ENCODE data around the gene SART1.
"Not testable (repeated sequence)": the region's sequence is repeated elsewhere in the genome, so short reads cannot be mapped to it uniquely, and the experiment has no call there.

Gene SART1

DNA sequence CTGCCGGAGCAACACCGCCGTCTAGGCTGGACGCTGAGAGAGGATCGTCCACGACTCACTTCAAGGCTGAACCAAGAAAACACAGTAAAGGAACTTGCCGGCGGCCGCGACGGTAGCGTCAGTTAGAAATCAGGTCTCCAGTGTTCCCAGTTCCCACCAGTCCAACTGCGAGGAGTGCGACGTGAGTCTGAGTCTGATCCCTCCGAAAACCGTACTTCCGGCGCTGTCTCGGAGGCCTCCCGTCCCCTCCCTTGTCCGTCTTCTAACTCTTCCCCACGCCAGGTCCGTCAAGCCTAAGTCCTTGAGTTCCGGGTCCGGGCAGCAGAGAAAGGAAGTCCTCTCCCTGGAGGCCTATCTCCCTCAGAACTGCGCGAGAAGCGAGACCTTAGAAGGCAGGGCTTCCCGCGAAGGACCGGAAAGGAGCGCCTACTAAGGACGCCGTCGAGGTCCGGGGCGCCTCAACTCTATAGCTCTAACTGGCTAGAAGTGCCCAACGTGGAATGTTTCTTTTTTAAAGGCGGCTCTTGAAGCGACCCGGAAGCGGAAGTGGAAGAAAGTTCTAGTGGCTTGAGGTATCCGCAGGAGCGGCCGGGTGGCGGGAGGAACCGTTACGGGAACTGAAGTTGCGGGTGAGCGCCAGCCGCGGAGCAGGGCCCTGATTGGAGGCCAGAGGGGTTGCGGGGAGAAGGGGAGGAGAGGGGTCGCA is 40.6 kb downstream of the SART1 start, which contains the start of the genes BANF1 and EIF1AD:
Gene BANF1, plus strand, starts transcription at position 562 of the 706 bp plus-strand sequence. CDS start 748 bp downstream, outside the sequence.
Gene EIF1AD, minus strand, starts transcription at position 216 of the 706 bp plus-strand sequence. CDS start 1,768 bp downstream, outside the sequence.
- peak; percentile 91 for DNase-seq

DNA sequence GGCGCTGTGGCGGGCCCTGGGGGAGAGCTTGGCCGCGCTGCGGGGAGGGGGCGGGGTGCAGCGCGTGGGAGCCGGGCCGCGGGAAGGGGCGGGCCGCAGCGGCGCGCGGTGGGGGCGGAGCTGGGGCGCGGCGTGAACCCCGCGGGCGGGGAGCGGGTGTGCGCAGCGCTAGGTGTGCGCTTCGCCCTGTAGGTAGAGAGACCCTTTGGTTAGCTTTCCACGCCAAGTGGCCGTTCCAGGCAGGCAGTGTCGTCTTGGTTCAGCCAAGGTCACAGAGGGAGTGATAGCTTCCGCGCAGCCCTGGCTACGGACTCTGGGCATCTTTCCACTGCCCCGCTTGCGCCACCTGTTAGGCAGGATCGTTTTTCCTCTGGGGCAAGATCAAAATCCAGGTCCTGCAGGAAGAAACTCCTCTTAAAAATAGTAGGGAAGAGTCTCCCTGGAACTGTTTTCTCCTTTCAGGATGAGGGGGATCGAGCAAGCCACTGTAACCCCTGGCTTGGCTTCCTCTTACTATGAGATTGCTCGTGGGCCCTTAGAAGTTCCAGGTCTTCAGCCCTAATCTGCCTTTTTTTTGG is 41.2 kb downstream of the SART1 start:
- DNase-seq: peak; percentile 78

DNA sequence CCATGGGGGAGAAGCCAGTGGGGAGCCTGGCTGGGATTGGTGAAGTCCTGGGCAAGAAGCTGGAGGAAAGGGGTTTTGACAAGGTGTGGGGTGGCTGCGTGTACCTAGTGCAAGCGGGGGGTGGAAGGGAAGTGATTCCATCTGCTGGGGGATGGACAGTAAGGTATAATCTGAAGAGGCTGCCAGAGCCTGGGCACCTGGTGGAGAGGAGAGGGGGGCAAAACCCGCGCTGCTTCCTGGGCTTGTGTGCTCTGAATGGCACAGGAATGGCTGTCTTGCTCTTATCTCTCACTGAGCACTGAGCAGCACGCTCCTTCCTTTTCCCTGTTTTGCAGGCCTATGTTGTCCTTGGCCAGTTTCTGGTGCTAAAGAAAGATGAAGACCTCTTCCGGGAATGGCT is 41.8 kb downstream of the SART1 start:
- DNase-seq: no peak

DNA sequence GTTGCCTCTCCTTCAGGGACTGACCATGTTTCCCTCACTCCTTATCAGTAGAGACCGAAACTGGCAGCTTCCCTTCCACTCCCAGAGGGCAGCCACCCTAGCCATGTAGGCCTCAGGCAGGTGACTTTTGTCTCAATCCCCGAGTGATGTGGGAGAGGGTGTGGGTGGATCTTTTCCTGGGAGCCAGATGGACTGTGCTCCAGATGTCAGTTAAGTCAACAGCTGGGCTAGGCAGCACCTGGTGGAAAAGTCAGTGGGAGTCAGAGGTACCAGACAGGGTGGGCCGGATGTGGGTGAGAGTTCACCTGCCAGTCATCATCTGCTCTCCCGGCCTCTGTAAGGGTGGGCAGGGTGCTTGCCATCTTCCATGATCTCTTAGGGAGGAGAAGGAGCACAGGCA is 42.7 kb downstream of the SART1 start:
- no peak for DNase-seq

DNA sequence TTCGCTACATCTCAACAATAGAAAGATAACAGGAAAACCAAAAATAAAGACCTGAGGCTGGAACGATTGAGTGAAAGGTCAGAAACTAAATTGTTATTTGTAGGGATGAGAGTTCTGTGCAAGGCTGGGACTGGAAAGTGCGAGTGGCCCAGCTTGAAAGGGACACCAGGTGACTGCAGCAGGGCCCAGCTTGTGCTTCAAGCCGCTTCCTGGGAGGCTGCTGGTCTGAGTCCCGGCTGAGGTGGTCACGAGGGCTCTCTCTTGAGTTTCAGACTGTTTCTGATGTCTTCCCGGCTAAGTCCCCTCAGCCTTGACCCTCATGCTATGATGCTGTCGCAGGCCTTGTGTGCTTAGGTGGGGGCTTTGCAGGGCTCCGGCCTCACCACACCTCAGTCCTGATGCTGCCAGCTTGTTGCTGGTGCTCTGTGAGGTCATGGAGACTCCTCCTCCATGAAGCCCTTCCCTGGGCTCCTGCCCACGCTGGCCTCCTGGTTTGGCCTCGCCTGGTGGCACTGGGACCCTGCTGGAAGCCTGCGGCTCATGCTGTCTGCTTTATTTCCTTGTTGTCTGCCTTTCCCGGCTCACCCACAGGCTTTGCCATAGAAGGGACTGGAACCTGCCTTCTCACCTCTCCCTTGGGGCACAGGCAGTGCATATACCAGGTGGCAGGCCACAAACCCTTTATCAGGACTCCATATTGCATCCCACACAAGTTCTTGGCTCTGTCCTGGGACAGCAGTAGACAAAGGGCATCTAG is 44.8 kb downstream of the SART1 start:
- DNase-seq: no peak

DNA sequence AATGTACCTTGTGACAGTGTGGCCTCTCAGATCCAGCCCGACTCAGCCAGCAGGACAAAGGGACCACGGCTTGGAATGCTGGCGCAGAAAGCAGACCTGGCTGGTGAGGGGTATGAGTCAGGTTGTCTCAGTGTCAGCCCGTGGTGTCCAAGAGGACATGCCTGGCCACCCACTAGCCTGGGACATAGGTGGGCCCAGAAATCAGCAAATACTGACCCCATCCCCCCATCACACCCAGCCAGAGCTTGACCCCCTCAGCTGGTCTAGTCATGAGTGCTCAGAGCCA is 45.3 kb downstream of the SART1 start:
- DNase-seq: no peak

DNA sequence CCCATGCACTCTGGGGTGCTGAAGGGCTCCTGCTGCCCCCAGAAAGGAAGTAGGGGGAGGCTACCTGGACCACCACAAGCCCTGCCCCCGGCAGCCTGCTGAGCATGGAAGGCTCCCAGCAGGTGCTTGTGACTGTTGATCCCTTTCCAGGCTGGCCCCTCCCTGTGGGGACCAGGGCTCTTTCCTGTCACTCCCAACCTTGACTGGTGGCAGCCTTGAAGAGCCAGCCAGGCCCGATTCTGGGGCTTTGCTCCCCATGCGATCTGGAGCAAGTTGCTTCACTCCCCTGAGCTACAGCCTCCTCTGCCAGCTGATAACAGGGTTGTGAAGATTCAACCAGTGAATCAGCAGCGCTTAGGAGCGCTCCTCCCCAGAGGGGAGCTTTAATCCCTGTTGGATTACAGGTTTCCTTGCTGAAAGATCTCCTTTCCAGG is 45.7 kb downstream of the SART1 start:
- DNase-seq: no peak

DNA sequence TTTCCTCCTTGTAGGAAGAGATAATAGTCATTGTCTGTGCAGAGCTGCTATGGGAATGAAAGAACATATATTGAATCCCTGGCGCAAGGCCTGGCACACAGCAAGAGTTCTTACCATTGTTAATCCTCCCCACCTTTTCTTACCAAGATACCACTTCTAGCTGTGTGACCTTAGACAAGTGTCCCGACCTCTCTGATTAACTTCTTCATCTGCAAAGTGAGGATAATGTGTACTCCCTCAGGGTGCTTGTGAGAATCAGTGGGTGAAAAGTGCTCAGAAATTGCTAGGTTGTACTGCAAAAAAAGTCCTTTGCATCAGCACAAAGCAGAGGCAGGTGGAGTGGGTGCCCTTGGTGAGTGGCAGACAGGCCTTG is 46.5 kb downstream of the SART1 start:
- no peak for DNase-seq

DNA sequence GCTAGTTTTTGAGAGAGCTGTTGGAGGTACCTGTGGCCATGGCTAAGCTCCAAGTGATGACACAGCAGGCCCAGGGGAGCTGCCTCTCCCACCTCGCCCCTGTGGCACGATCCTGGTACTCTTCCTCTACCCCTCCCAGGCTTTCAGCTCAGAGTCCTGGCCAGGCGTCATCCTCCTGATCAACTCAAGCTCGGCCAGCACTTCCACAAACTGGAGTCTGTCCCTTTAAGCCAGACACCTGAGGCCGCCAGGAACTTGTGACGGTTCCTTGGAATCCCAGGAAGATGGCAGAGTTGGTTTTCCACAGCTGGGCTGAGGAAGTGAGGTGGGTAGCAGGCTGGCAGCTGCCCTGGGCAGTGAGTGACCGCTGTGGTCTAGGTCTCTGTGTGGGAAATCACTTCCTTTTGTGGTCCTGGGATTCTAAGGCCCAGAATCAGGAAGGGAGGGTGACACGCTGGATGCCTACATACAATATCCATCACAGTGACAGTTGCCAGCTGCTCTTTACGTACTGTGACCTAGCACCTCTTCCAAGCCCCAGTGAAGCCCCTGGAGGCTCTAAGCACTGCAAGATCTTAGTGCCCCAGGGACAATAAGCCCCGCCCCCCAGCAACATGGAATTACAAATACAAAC is 47.1 kb downstream of the SART1 start:
- no peak for DNase-seq

DNA sequence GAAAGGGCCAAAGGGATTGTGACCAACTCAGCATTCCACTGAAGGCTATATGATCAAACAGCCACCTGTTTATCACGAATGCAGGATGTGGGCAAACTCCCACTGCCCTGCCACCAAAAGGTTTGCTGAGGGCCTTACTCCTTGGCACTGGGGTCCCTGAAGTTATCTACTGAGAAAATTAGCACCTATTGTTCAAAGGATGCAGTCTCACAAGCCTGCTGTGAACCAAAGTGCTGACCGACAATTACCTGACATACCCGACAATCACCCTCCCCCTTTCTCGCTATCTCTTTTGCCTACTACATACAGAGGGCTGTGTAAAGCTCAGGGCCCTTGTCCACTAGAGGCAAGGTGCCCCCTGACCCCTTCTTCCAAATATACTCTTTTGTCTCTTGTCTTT is 48.5 kb downstream of the SART1 start:
- not testable (repeated sequence) for DNase-seq

DNA sequence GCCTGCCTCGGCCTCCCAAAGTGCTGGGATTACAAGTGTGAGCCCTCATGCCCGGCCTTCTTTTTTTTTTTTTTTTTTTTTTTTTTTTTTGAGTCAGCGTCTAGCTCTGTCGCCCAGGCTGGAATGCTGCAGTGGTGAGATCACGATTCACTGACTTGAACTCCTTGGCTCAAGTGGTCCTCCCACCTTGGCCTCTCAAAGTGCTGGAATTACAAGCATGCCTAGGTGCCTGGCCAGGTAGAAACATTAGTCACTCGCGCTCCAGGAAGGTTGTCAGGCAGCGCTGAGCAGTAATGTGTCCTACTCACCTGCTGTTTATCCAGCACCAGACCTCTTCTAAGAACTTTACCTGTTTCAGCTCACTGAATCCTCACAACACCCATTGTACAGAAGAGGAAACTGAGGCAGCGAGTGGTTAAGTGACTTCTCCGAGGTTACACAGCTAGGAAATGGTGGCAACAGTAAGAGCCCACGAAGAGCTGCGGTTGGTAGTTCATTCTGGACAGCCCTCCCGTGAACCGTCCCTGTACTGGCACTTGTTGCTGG is 49.8 kb downstream of the SART1 start:
- no peak for DNase-seq

DNA sequence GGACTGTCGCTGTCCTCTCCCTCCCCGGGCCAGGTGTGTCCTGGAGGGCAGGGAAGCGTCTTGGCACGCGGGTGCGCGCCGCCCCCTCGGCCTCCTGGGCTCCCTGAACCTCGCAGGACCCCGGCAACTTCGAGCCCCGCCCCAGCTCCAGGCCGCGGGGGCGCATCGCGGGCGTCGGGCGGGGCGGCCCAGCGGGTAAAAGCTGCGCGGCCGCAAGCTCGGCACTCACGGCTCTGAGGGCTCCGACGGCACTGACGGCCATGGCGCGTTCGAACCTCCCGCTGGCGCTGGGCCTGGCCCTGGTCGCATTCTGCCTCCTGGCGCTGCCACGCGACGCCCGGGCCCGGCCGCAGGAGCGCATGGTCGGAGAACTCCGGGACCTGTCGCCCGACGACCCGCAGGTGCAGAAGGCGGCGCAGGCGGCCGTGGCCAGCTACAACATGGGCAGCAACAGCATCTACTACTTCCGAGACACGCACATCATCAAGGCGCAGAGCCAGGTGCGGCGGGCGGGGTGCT is 50.3 kb downstream of the SART1 start, which contains the start of gene CST6:
Gene CST6, plus strand, starts transcription at position 224 of the 519 bp plus-strand sequence. Its CDS starts 37 bp downstream, at position 261.
- no peak for DNase-seq

DNA sequence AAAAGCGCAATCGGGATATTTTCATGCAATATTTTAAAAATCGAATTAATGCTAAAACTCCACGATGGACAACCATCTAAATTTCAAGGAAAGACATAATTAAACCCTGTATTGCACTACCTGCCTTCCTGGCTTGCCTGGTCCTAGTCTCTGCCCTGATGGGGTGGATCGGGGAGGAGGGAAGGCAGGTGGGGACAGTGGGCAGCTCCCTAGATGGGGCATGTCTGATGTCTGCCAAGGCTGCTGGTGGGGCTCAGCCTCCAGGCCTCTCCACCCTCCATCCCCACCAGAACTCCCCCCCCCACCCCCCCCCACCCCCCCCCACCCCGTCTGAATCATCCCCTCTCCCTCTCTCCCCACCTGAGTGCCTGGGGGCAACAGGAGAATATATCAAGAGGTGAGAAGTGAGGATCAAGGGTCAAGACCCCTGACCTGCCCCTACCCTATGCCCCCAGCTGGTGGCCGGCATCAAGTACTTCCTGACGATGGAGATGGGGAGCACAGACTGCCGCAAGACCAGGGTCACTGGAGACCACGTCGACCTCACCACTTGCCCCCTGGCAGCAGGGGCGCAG is 50.9 kb downstream of the SART1 start:
- no peak for DNase-seq

DNA sequence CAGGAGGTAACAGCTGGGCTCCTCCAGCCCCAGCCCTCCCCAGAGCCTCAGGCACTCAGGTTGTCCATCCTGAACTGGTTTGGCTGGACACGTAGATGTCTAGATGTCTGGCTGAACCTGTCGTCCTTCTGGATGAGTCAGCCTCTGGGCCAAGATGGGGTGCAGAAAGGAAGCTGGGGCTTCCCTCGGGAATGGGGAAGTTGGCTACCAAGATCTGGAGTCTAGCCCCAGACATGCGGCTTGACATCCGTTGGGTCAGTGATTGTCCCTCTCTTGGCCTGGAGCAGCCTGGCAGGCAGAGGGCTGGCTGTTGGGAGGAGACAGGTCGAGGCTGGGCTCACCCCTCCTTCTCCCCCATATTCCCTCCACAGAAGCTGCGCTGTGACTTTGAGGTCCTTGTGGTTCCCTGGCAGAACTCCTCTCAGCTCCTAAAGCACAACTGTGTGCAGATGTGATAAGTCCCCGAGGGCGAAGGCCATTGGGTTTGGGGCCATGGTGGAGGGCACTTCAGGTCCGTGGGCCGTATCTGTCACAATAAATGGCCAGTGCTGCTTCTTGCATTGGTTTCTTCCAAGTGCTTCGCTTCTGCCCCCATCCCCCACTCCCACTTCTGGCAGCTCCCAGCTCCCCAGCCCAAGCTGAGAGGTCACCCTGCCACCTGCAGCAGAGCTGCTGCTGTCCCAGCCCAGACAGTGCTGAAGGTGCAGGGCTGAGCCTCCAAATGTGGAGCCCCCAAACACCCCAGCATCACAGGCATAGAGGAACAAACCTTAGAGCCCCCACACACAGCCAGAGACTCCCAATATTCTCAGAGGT is 51.6 kb downstream of the SART1 start:
- DNase-seq: no peak

DNA sequence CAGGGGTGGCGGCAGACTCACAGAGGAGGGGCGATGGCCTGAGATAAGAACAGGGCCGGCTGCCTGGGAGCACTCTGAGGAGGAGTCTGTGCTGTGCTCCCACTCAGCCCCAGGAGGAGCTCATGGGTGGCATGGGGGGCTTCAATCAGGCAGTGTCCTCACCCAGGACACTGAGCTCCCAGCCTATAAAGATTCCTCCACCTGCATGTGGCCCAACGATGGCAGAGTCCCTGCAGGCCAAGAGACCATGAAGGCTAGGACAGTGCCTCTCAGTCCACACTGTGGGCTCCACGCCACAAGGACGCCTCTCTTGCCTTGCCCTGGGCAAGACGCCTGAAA is 52.2 kb downstream of the SART1 start:
- DNase-seq: no peak

DNA sequence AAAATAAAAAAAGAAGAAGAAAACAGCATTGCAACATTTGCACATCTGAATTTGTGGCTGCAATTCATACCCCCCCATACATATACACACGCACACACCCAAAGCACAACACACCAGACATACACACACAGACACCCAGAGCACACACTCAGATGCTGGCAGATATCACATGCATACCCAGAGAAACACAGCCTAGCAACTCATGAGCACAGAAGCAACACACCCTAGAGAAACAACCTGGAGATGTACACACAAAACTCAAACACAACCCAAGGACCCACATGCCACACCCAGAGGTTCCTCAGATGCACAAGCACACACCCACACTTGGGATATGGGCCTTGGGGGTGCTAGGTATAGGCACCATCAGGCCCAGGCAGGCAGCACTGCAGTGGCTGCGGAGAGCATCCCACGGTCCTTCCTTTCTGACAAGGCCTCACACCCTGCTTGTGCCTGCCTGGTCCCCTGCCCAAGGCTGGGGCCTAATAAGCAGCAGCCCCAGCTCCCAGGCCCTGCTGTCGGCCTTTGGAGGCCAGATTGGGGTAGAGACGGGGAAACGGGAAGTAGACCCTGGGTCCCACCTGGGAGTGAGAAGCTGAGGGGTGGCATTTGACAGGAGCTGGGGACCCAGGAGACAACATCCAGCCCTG is 53.4 kb downstream of the SART1 start:
- DNase-seq: no peak

DNA sequence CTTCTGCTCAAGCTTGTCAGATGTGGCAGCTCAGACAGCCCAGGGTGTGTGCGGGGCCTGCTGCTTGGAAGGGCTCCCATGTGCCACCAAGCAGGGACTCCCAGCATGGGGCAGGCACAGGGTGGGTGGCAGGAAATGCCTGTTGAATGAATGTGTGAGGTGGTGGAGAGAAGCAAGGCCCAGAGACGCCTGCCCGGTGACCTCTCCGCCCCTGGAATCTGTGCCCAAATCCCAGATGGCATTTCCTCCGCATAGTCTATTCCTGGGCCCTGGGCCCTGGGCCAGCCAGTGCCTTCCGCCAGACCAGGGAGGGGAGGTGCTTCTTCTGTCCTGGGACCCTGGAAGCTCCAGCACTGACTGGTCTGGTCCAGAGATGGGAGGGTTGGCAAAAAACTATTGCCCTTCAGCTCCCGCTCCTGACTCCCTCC is 53.9 kb downstream of the SART1 start:
- no peak for DNase-seq

DNA sequence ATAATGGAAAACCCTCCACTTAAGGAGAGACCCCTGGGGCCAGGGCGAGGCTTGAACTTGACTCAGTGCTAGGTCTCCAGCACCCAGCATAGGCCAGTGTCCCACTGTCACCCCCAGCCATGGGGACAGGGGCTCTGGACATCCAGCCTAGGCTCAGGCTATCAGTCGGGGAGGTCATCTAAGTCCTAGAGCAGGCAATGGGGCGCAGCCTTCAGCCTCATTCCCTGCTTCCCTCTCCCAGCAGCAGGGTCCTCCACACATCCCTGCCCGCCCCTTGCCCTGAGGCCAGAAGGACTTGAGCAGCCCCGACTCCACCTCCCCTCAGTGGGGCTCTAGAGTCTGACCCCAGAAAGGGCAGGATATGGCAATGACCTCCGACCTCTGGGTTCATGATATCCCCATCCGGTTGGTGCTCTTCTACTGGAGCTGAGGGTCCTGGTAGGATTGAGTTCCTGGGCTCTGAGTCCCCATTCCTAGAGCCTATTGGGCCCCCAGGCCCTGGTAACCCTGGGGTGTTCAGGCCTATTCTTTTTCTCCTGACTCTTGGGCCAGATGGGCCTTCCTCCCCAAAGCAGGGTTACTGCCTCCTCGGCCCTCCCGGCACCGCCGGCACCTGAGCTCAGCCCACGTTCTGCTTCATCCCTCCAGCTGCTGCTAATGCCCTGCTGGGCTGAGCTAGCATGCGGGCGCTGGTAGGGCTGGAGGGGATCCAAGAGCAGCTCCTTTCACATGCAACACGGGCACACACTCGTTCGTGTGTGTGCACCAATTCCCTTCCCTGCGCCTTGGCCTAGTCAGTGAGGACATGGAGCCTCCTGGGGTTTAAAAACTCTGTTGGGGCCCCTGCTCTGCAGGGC is 54.6 kb downstream of the SART1 start:
- no peak for DNase-seq

DNA sequence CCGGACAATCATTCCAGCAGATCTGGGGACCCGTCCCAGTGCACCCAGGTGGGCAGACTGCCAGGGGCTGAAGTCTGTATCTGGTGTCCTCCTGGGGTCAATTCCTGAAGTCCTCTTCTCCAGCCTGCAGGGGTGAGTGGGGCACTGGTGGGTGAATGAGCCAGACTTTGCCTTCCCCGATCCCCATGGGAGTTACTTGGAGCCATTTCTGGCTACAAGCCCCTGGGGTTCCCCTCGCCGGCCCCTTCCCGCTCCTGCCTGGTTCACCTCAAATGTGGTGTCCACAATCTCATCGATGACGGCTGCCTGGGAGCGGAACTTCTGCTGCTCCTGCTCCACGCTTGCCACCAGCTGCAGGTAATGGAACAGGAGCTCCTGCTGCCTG is 55.3 kb downstream of the SART1 start:
- no peak for DNase-seq

DNA sequence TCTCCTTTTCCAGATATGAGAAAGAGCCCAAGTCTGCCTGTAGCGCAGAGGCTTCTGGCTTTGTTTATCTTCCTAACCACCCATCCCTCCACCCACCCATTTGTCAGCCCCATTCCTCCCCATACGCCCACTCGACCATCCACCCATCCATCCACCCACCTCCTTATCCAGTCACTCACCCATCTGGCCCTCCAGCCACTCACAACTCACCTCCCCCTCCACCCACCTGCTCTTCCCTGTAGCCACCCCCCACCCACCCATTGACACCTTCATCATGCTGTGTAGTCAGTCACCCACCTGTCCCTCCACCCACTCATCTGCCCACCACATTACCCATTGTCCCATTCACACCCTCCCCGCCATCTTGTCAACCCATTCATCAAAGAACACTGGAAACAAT is 55.8 kb downstream of the SART1 start:
- DNase-seq: no peak

Measured in CD4-positive, alpha-beta T cell treated with Interleukin-6 for 4 hours (primary cell).